Mesodermal cell (in vitro differentiated cells): ENCODE measurements around the gene DDX4.
"Not testable (repeated sequence)": the region's sequence is repeated elsewhere in the genome, so short reads cannot be mapped to it uniquely, and the experiment has no call there.

ENCODE experiments used
- H3K27ac ChIP-seq: 2 replicates; pipeline ENCODE4 v1.7.0; 2013; ENCODE audit warnings: mild to moderate bottlenecking, low read depth, low read length, moderate library complexity; ENCODE audit not compliant: severe bottlenecking
- H3K36me3 ChIP-seq: 2 replicates; pipeline ENCODE4 v1.7.1; 2013; ENCODE audit warnings: mild to moderate bottlenecking, low read length, moderate library complexity; ENCODE audit not compliant: control insufficient read depth, insufficient read depth
- H3K4me1 ChIP-seq: one replicate; pipeline ENCODE4 v1.7.1; 2013; ENCODE audit warnings: mild to moderate bottlenecking, low read length; ENCODE audit not compliant: insufficient read depth, control insufficient read depth, poor library complexity, severe bottlenecking
- H3K4me3 ChIP-seq: 2 replicates; pipeline ENCODE4 v1.7.0; 2013; ENCODE audit warnings: low read length, control low read depth, mild to moderate bottlenecking; ENCODE audit not compliant: insufficient read depth, poor library complexity, severe bottlenecking; ENCODE audit errors: extremely low read depth
- H3K9me3 ChIP-seq: 2 replicates; pipeline ENCODE4 v1.7.1; 2013; ENCODE audit warnings: mild to moderate bottlenecking, low read length, moderate library complexity; ENCODE audit not compliant: control insufficient read depth
- WGBS, 2 experiments: methylation state at CpG; one replicate each; pipeline ENCODE4 v1.1.5; 2013; ENCODE audit warnings: missing lambda C conversion rate in 2 of 2; ENCODE audit not compliant: insufficient coverage in 2 of 2; 5-methylcytosine and 5-hydroxymethylcytosine counted together

The DDX4 gene

GRCh38 chr5:55706230-55706629 is 31.6 kb upstream of the DDX4 start:
- Histone ChIP-seq H3K4me3 (no peak overlapping the region), H3K36me3 (peaks cover 33% of the 10 kb centered on the region)

GRCh38 chr5:55708732-55709131 is 29.1 kb upstream of the DDX4 start:
- Histone ChIP-seq H3K27ac (no peak overlapping the region), H3K36me3 (peaks cover 20% of the 10 kb centered on the region), H3K4me1 (no peaks in the 10 kb centered on the region), H3K4me3 (no peak overlapping the region), H3K9me3 (no peaks in the 10 kb centered on the region)

More at GRCh38 chr5:55706230-55706629, 31.6 kb upstream of the DDX4 start:
- H3K4me1 ChIP-seq = no peaks in the 10 kb centered on the region
- H3K27ac ChIP-seq = no peak overlapping the region
- no peaks in the 10 kb centered on the region for H3K9me3 ChIP-seq

GRCh38 chr5:55711507-55712022 is 26.3 kb upstream of the DDX4 start:
- 17 to 20% methylated on average over 16 to 18 of the region's 18 CpGs for WGBS, 2 experiments
- H3K36me3 ChIP-seq = peaks cover 17% of the 10 kb centered on the region
- H3K27ac ChIP-seq = peak overlapping the region; percentile 36
- H3K4me1 ChIP-seq = no peaks in the 10 kb centered on the region
- no peaks in the 10 kb centered on the region for H3K9me3 ChIP-seq
- H3K4me3 ChIP-seq = peak overlapping the region; percentile 93

- Histone ChIP-seq H3K9me3 (no peaks in the 10 kb centered on the region), H3K4me1 (no peaks in the 10 kb centered on the region), H3K27ac (peak within 1 kb of the TSS; percentile 36), H3K36me3 (peaks cover 17% of the 10 kb centered on the region), H3K4me3 (peak within 1 kb of the TSS; percentile 93)
- 1% methylated on average over 38 to 47 of the region's 55 CpGs for WGBS, 2 experiments
Observed at GRCh38 chr5:55712023-55712859, 25.6 kb upstream of the DDX4 start, which contains the start of gene SLC38A9. Gene SLC38A9 (minus strand): TSS chr5:55712324. CDS start chr5:55697958, 14,366 bp downstream.

GRCh38 chr5:55713871-55714270 is 24.0 kb upstream of the DDX4 start:
- 93 to 96% methylated on average over 3 of the region's 3 CpGs for WGBS, 2 experiments
- H3K4me1 ChIP-seq = no peaks in the 10 kb centered on the region
- H3K9me3 ChIP-seq = no peaks in the 10 kb centered on the region
- no peak overlapping the region for H3K27ac ChIP-seq
- H3K36me3 ChIP-seq = peaks cover 5% of the 10 kb centered on the region
- no peak overlapping the region for H3K4me3 ChIP-seq

- no peaks in the 10 kb centered on the region for H3K4me1 ChIP-seq
- H3K36me3 ChIP-seq = peaks cover under 1% of the 10 kb centered on the region
- 71% methylated on average over 1 of the region's 1 CpG; no CpG with 5 or more reads in 1 of the 2 experiments for WGBS, 2 experiments
- H3K27ac ChIP-seq = no peak overlapping the region
- no peak overlapping the region for H3K4me3 ChIP-seq
- no peaks in the 10 kb centered on the region for H3K9me3 ChIP-seq
Observed at GRCh38 chr5:55714339-55714738, 23.5 kb upstream of the DDX4 start.

- H3K9me3 ChIP-seq = no peaks in the 10 kb centered on the region
- WGBS, 2 experiments = 93 to 94% methylated on average over 2 to 5 of the region's 6 CpGs
- no peaks in the 10 kb centered on the region for H3K4me1 ChIP-seq
- H3K4me3 ChIP-seq = no peak overlapping the region
- H3K27ac ChIP-seq = no peak overlapping the region
- H3K36me3 ChIP-seq = no peaks in the 10 kb centered on the region
Observed at GRCh38 chr5:55714749-55715148, 23.1 kb upstream of the DDX4 start.

GRCh38 chr5:55715519-55716078 is 22.3 kb upstream of the DDX4 start:
- WGBS, 2 experiments = 76 to 88% methylated on average over 3 to 6 of the region's 6 CpGs
- no peaks in the 10 kb centered on the region for H3K9me3 ChIP-seq
- no peaks in the 10 kb centered on the region for H3K36me3 ChIP-seq
- no peak overlapping the region for H3K27ac ChIP-seq
- H3K4me1 ChIP-seq = no peaks in the 10 kb centered on the region
- H3K4me3 ChIP-seq = no peak overlapping the region

- H3K36me3 ChIP-seq, H3K9me3 ChIP-seq, H3K27ac ChIP-seq, H3K4me3 ChIP-seq, H3K4me1 ChIP-seq: not testable (repeated sequence)
- WGBS, 2 experiments = 67 to 75% methylated on average over 1 of the region's 2 CpGs
Observed at GRCh38 chr5:55719026-55719425, 18.8 kb upstream of the DDX4 start.

GRCh38 chr5:55720188-55720703 is 17.6 kb upstream of the DDX4 start:
- no peak overlapping the region for H3K4me3 ChIP-seq
- H3K9me3 ChIP-seq = no peaks in the 10 kb centered on the region
- WGBS, 2 experiments = 75 to 86% methylated on average over 1 to 3 of the region's 3 CpGs
- no peaks in the 10 kb centered on the region for H3K4me1 ChIP-seq
- H3K36me3 ChIP-seq = no peaks in the 10 kb centered on the region
- no peak overlapping the region for H3K27ac ChIP-seq

GRCh38 chr5:55724281-55724680 is 13.6 kb upstream of the DDX4 start:
- no peaks in the 10 kb centered on the region for H3K36me3 ChIP-seq
- H3K27ac ChIP-seq = no peak overlapping the region
- H3K4me1 ChIP-seq = no peaks in the 10 kb centered on the region
- 92 to 100% methylated on average over 2 to 4 of the region's 4 CpGs for WGBS, 2 experiments
- H3K9me3 ChIP-seq = no peaks in the 10 kb centered on the region
- H3K4me3 ChIP-seq = no peak overlapping the region
